HepG2 (cell line): Measurements from ENCODE around the gene CACNA2D3. TPM values are rescaled to one million over a fixed set of nuclear protein-coding genes. Genes with fewer than 3 reads are reported as not detected.

ENCODE experiments used
- ETV6 ChIP-seq: sonication (generic); formaldehyde crosslinking; conservative IDR thresholded peaks from 2 replicates; pipeline ENCODE4 v1.4.0; 2020; ENCODE audit warnings: missing genetic modification reagents
- FOXA3 ChIP-seq: IDR thresholded peaks from 2 replicates; pipeline ENCODE4 v1.6.1; 2016; ENCODE audit warnings: missing genetic modification reagents, missing compliant biosample characterization
- FOXO1 ChIP-seq: sonication (generic); formaldehyde crosslinking; IDR thresholded peaks from 2 replicates; pipeline ENCODE4 v1.4.0; 2020; ENCODE audit warnings: missing genetic modification reagents
- GLI4 ChIP-seq: sonication (generic); formaldehyde crosslinking; IDR thresholded peaks from 2 replicates; pipeline ENCODE4 v1.5.1; 2020; ENCODE audit warnings: missing genetic modification reagents, mild to moderate bottlenecking, moderate library complexity, borderline replicate concordance
- NFRKB ChIP-seq: fragments of 450-650 bp; IDR thresholded peaks from 2 replicates; pipeline ENCODE4 v1.6.1; 2017
- NR2C2 ChIP-seq: sonication (generic); formaldehyde crosslinking; IDR thresholded peaks from 2 replicates; pipeline ENCODE4 v1.4.0; 2020; ENCODE audit warnings: missing genetic modification reagents, mild to moderate bottlenecking, moderate library complexity, borderline replicate concordance
- SSRP1 ChIP-seq: IDR thresholded peaks from 2 replicates; pipeline ENCODE4 v1.6.1; 2016; ENCODE audit warnings: control low read depth
- ZBTB4 ChIP-seq: sonication (generic); formaldehyde crosslinking; IDR thresholded peaks from 2 replicates; pipeline ENCODE4 v1.4.0; 2020; ENCODE audit warnings: missing genetic modification reagents, mild to moderate bottlenecking, borderline replicate concordance
- ZNF264 ChIP-seq: sonication (generic); formaldehyde crosslinking; IDR thresholded peaks from 2 replicates; pipeline ENCODE4 v1.4.0; 2020; ENCODE audit warnings: missing genetic modification reagents
- ZNF709 ChIP-seq: sonication (generic); formaldehyde crosslinking; IDR thresholded peaks from 2 replicates; pipeline ENCODE4 v1.5.0; 2020; ENCODE audit warnings: mild to moderate bottlenecking, missing genetic modification reagents
- ZNF790 ChIP-seq: sonication (generic); formaldehyde crosslinking; IDR thresholded peaks from 2 replicates; pipeline ENCODE4 v1.8.0; 2022; ENCODE audit warnings: missing genetic modification reagents, mild to moderate bottlenecking, borderline replicate concordance
- polyA plus RNA-seq, 8 experiments: library from polyadenylated mRNA; depleted of rRNA in 3 of 8; stranded (reverse) in 7 of 8; unstranded in 1 of 8; fragments of >200 nt; fragmentation: Illumina TruSeq in 4 of 8; extraction: Trizol in 4 of 8; gene quantifications; 2 replicates each; pipeline versions ENCODE4 v1.2.1 to v1.2.3, GENCODE V29; 2011 to 2016; ENCODE audit warnings: low read depth in 4 of 8, missing spikeins in 1 of 8, mixed read lengths in 1 of 8; ENCODE audit not compliant: insufficient read depth in 1 of 8
- total RNA-seq, 5 experiments: library from RNA; depleted of rRNA; stranded (reverse); fragments of >200 nt; fragmentation: Illumina TruSeq; extraction: Trizol; gene quantifications; 2 replicates each; pipeline ENCODE4 v1.2.3, GENCODE V29; 2016; ENCODE audit warnings: low read depth in 1 of 5
- TF ChIP-seq, protein P1 (sequence below): sonication (generic); formaldehyde crosslinking; IDR thresholded peaks from 2 replicates; pipeline ENCODE4 v1.4.0; 2020; ENCODE audit warnings: missing genetic modification reagents

Gene CACNA2D3
- total and polyA plus RNA-seq, 2 of the 13 experiments (the other 11 are each of a cell fraction or from before 2014, with no cell fraction given): not detected

- TF ChIP-seq, protein P1, sequence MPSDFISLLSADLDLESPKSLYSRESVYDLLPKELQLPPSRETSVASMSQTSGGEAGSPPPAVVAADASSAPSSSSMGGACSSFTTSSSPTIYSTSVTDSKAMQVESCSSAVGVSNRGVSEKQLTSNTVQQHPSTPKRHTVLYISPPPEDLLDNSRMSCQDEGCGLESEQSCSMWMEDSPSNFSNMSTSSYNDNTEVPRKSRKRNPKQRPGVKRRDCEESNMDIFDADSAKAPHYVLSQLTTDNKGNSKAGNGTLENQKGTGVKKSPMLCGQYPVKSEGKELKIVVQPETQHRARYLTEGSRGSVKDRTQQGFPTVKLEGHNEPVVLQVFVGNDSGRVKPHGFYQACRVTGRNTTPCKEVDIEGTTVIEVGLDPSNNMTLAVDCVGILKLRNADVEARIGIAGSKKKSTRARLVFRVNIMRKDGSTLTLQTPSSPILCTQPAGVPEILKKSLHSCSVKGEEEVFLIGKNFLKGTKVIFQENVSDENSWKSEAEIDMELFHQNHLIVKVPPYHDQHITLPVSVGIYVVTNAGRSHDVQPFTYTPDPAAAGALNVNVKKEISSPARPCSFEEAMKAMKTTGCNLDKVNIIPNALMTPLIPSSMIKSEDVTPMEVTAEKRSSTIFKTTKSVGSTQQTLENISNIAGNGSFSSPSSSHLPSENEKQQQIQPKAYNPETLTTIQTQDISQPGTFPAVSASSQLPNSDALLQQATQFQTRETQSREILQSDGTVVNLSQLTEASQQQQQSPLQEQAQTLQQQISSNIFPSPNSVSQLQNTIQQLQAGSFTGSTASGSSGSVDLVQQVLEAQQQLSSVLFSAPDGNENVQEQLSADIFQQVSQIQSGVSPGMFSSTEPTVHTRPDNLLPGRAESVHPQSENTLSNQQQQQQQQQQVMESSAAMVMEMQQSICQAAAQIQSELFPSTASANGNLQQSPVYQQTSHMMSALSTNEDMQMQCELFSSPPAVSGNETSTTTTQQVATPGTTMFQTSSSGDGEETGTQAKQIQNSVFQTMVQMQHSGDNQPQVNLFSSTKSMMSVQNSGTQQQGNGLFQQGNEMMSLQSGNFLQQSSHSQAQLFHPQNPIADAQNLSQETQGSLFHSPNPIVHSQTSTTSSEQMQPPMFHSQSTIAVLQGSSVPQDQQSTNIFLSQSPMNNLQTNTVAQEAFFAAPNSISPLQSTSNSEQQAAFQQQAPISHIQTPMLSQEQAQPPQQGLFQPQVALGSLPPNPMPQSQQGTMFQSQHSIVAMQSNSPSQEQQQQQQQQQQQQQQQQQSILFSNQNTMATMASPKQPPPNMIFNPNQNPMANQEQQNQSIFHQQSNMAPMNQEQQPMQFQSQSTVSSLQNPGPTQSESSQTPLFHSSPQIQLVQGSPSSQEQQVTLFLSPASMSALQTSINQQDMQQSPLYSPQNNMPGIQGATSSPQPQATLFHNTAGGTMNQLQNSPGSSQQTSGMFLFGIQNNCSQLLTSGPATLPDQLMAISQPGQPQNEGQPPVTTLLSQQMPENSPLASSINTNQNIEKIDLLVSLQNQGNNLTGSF: no peak
- no peak for TF ChIP-seq GLI4 (CRISPR knock-in tag)
- no peak for TF ChIP-seq SSRP1
- TF ChIP-seq NFRKB: no peak
- TF ChIP-seq ETV6 (CRISPR knock-in tag): no peak
- TF ChIP-seq ZNF709 (CRISPR knock-in tag): no peak
- no peak for TF ChIP-seq ZNF264 (CRISPR knock-in tag)
- TF ChIP-seq ZBTB4 (CRISPR knock-in tag): no peak
- TF ChIP-seq NR2C2 (CRISPR knock-in tag): no peak
- TF ChIP-seq FOXO1: no peak
- 0 out of 2 replicates have a peak, but pooled peaks have one; percentile 32 for TF ChIP-seq FOXA3 (CRISPR knock-in tag)
- TF ChIP-seq ZNF790 (CRISPR knock-in tag): no peak
These were observed 575.7 kb downstream of the CACNA2D3 start (continued) for GRCh38 chr3:54698054-54698453.
